HG03342 (cell line): ENCODE results near the gene CALML5.

Experiments
- ATAC-seq: cut with Tn5 transposase; IDR thresholded peaks from one replicate; pipeline ENCODE4 v1.9.1; 2021; ENCODE audit warnings: mild to moderate bottlenecking, moderate library complexity; ENCODE audit not compliant: unreplicated experiment

CALML5 gene

GRCh38 chr10:5534051-5534821, 34.9 kb upstream of the CALML5 start:
- no peak for ATAC-seq

- no peak for ATAC-seq
Measured at GRCh38 chr10:5533098-5533731, 33.8 kb upstream of the CALML5 start.

GRCh38 chr10:5532618-5533097, 33.3 kb upstream of the CALML5 start:
- ATAC-seq = no peak

- ATAC-seq = no peak
Measured at GRCh38 chr10:5532307-5532605, 32.9 kb upstream of the CALML5 start.

GRCh38 chr10:5531558-5532306, 32.4 kb upstream of the CALML5 start:
- ATAC-seq = no peak

GRCh38 chr10:5530846-5531557, 31.6 kb upstream of the CALML5 start:
- ATAC-seq = no peak

- ATAC-seq = no peak
Measured at GRCh38 chr10:5530412-5530806, 31.0 kb upstream of the CALML5 start.

GRCh38 chr10:5529702-5530411, 30.5 kb upstream of the CALML5 start:
- no peak for ATAC-seq

- ATAC-seq = no peak
Measured at GRCh38 chr10:5528989-5529701, 29.8 kb upstream of the CALML5 start.

GRCh38 chr10:5527332-5528200, 28.2 kb upstream of the CALML5 start:
- no peak for ATAC-seq

- ATAC-seq = no peak
Measured at GRCh38 chr10:5526691-5527331, 27.4 kb upstream of the CALML5 start.

- ATAC-seq = no peak
Measured at GRCh38 chr10:5525561-5526341, 26.4 kb upstream of the CALML5 start.

GRCh38 chr10:5524641-5525560, 25.5 kb upstream of the CALML5 start, which contains the start of gene CALML3:
TSS of gene CALML3 (plus strand) at chr10:5524961. CDS start at chr10:5525086, 125 bp downstream.
- ATAC-seq = no peak

GRCh38 chr10:5523796-5524574, 24.6 kb upstream of the CALML5 start:
- ATAC-seq = no peak

GRCh38 chr10:5522913-5523560, 23.7 kb upstream of the CALML5 start:
- ATAC-seq = no peak
